GM23338 (cell line): ENCODE data around the gene GRIP2. TPM values are rescaled to one million over a fixed set of nuclear protein-coding genes. Genes with fewer than 3 reads are reported as not detected.

ENCODE experiments used
- ATAC-seq: fragments of 200-7000 bp; cut with Tn5 transposase; 3 replicates; pipeline ENCODE4 v1.9.1; 2020
- DNase-seq: peaks from one replicate; pipeline ENCODE4 v3.0.0-alpha.2; 2015; ENCODE audit warnings: low spot score
- H2AFZ ChIP-seq: fragments of 200-600 bp; sonication (generic); 2 replicates; pipeline ENCODE4 v1.8.0; 2016; ENCODE audit warnings: antibody characterized with exemption, mild to moderate bottlenecking, moderate library complexity
- H3F3A ChIP-seq: fragments of 200-600 bp; sonication (generic); replicated peaks from 2 replicates; pipeline ENCODE4 v1.8.0; 2017; ENCODE audit warnings: antibody characterized with exemption, mixed run types, low read depth
- H3K27ac ChIP-seq: fragments of 200-600 bp; sonication (generic); 2 replicates; pipeline ENCODE4 v1.6.1; 2016; ENCODE audit warnings: low read depth
- H3K27me3 ChIP-seq: fragments of 200-600 bp; sonication (generic); 2 replicates; pipeline ENCODE4 v1.8.0; 2016; ENCODE audit warnings: mild to moderate bottlenecking, mixed run types, moderate library complexity; ENCODE audit not compliant: insufficient read depth
- H3K36me3 ChIP-seq: fragments of 200-600 bp; sonication (generic); 2 replicates; pipeline ENCODE4 v1.8.0; 2016; ENCODE audit warnings: mild to moderate bottlenecking; ENCODE audit not compliant: insufficient read depth
- H3K4me1 ChIP-seq: fragments of 200-600 bp; sonication (generic); 2 replicates; pipeline ENCODE4 v1.8.0; 2016; ENCODE audit warnings: mild to moderate bottlenecking, moderate library complexity; ENCODE audit not compliant: insufficient read depth
- H3K4me2 ChIP-seq: fragments of 200-600 bp; sonication (generic); 2 replicates; pipeline ENCODE4 v1.7.1; 2017; ENCODE audit warnings: mixed run types
- H3K4me3 ChIP-seq: fragments of 200-600 bp; sonication (generic); 2 replicates; pipeline ENCODE4 v1.6.1; 2016; ENCODE audit warnings: mixed run types
- H3K79me2 ChIP-seq: fragments of 200-600 bp; sonication (generic); replicated peaks from 2 replicates; pipeline ENCODE4 v1.8.0; 2017; ENCODE audit warnings: mild to moderate bottlenecking; ENCODE audit not compliant: insufficient read depth
- H3K9me2 ChIP-seq: fragments of 200-600 bp; sonication (generic); 2 replicates; pipeline ENCODE4 v1.8.0; 2017; ENCODE audit not compliant: insufficient read depth
- H4K20me1 ChIP-seq: fragments of 200-600 bp; sonication (generic); replicated peaks from 2 replicates; pipeline ENCODE4 v1.8.0; 2017; ENCODE audit warnings: mild to moderate bottlenecking; ENCODE audit not compliant: insufficient read depth
- H3K27ac Mint-ChIP-seq: 2 replicates; pipeline ENCODE4 v1.8.0; 2020; ENCODE audit warnings: inconsistent platforms, mild to moderate bottlenecking, moderate library complexity, mixed read lengths
- H3K27me3 Mint-ChIP-seq: 3 replicates; pipeline ENCODE4 v1.8.0; 2022; ENCODE audit warnings: low read depth, mild to moderate bottlenecking, moderate library complexity, mixed read lengths, inconsistent platforms; ENCODE audit not compliant: insufficient read depth, poor library complexity
- H3K36me3 Mint-ChIP-seq: 3 replicates; pipeline ENCODE4 v1.8.0; 2021; ENCODE audit warnings: low read depth, mild to moderate bottlenecking, inconsistent platforms, moderate library complexity, mixed read lengths
- H3K4me1 Mint-ChIP-seq: 3 replicates; pipeline ENCODE4 v1.8.0; 2020; ENCODE audit warnings: mild to moderate bottlenecking, inconsistent platforms, mixed read lengths
- H3K4me3 Mint-ChIP-seq: 3 replicates; pipeline ENCODE4 v1.8.0; 2021; ENCODE audit warnings: moderate library complexity, mild to moderate bottlenecking, inconsistent platforms, mixed read lengths
- H3K9me3 Mint-ChIP-seq: 3 replicates; pipeline ENCODE4 v1.8.0; 2020; ENCODE audit warnings: moderate library complexity, mild to moderate bottlenecking, inconsistent platforms, mixed read lengths
- CREB1 ChIP-seq: fragments of 250-450 bp; sonication (Bioruptor Pico); IDR thresholded peaks from 2 replicates; pipeline ENCODE4 v1.5.0; 2020; ENCODE audit warnings: low read depth, mild to moderate bottlenecking, moderate library complexity
- JUNB ChIP-seq: IDR thresholded peaks from one replicate; pipeline ENCODE4 v1.6.1; 2016; ENCODE audit warnings: antibody characterized with exemption; ENCODE audit not compliant: unreplicated experiment
- NANOG ChIP-seq: IDR thresholded peaks from 2 replicates; pipeline ENCODE4 v1.6.1; 2016; ENCODE audit warnings: antibody characterized with exemption, borderline replicate concordance
- POLR2AphosphoS5 ChIP-seq: IDR thresholded peaks from 2 replicates; pipeline ENCODE4 v1.6.1; 2016; ENCODE audit warnings: antibody characterized with exemption, low read depth
- STAT1 ChIP-seq: IDR thresholded peaks from one replicate; pipeline ENCODE4 v1.6.1; 2016; ENCODE audit warnings: antibody characterized with exemption; ENCODE audit not compliant: unreplicated experiment
- ZNF331 ChIP-seq: fragments of 250-450 bp; sonication (Bioruptor Pico); IDR thresholded peaks from 2 replicates; pipeline ENCODE4 v1.5.0; 2020; ENCODE audit warnings: low read depth, mild to moderate bottlenecking, moderate library complexity
- polyA plus RNA-seq: library from polyadenylated mRNA; unstranded; fragments of >200 nt; fragmentation: Nextera tagmentation; extraction: Ambion mirVana; gene quantifications from 2 replicates; pipeline ENCODE4 v1.2.1, GENCODE V29; 2016
- total RNA-seq: library from RNA; depleted of rRNA; stranded (reverse); fragments of >200 nt; shearing (Covaris generic); gene quantifications from 2 replicates; pipeline ENCODE4 v1.2.3, GENCODE V29; 2014
- TF ChIP-seq, protein P1 (sequence below), 2 experiments: fragments of 200-600 bp in 1 of 2; sonication (generic) in 1 of 2; conservative IDR thresholded peaks; 2 replicates each; pipeline versions ENCODE4 v1.5.1 to v1.6.1; 2016 to 2017; ENCODE audit warnings: antibody characterized with exemption in 2 of 2, low read depth in 2 of 2, mild to moderate bottlenecking in 2 of 2, moderate library complexity in 1 of 2
- TF ChIP-seq, protein P2 (sequence below): IDR thresholded peaks from 2 replicates; pipeline ENCODE4 v1.6.1; 2016; ENCODE audit warnings: antibody characterized with exemption
- TF ChIP-seq, protein P3 (sequence below): fragments of 250-450 bp; sonication (Bioruptor Pico); IDR thresholded peaks from 2 replicates; pipeline ENCODE4 v1.5.0; 2020; ENCODE audit warnings: mild to moderate bottlenecking, moderate library complexity

The GRIP2 gene
- total and polyA plus RNA-seq, 2 experiments from 2014 or later = 3.6 to 5.8 TPM

DNA sequence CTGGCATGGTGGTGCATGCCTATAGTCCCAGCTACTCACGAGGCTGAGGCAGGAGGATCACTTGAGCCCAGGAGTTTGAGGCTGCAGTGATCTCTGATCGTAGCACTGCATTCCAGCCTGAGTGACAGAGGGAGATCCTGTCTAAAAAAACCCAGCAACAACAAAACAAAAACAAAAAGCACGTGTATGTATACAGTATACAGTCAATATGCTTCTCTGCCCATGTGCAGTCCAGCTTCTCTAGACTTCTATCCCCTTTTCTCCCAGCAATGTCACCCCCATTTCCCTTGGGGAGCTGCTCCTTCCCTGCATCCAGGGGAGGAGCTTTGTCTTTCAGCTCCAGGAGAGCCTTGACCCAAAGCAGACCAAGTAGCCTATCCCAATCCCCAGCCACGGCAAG is 20.0 kb upstream of the GRIP2 start:
- Histone ChIP-seq H3K9me2 (no peaks in the 10 kb centered on the region), H4K20me1 (no peaks in the 10 kb centered on the region), H3K4me3 (no peak overlapping the region), H2AFZ (no peak overlapping the region), H3F3A (no peaks in the 10 kb centered on the region), H3K4me1 (peaks cover 25% of the 10 kb centered on the region), H3K79me2 (no peaks in the 10 kb centered on the region), H3K4me2 (no peak overlapping the region), H3K27me3 (no peaks in the 10 kb centered on the region), H3K36me3 (no peaks in the 10 kb centered on the region), H3K27ac (no peak overlapping the region)
- TF ChIP-seq STAT1 = no peak
- no peak for TF ChIP-seq ZNF331 (CRISPR knock-in tag)
- TF ChIP-seq NANOG = no peak
- TF ChIP-seq, protein P1, sequence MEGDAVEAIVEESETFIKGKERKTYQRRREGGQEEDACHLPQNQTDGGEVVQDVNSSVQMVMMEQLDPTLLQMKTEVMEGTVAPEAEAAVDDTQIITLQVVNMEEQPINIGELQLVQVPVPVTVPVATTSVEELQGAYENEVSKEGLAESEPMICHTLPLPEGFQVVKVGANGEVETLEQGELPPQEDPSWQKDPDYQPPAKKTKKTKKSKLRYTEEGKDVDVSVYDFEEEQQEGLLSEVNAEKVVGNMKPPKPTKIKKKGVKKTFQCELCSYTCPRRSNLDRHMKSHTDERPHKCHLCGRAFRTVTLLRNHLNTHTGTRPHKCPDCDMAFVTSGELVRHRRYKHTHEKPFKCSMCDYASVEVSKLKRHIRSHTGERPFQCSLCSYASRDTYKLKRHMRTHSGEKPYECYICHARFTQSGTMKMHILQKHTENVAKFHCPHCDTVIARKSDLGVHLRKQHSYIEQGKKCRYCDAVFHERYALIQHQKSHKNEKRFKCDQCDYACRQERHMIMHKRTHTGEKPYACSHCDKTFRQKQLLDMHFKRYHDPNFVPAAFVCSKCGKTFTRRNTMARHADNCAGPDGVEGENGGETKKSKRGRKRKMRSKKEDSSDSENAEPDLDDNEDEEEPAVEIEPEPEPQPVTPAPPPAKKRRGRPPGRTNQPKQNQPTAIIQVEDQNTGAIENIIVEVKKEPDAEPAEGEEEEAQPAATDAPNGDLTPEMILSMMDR (conservative IDR thresholded peaks at IDR 0.05; ENCODE audit: low read depth in 2 of 2) = no peak
- no peak for TF ChIP-seq CREB1
- Mint-ChIP-seq H3K9me3 (no peaks in the 10 kb centered on the region), H3K36me3 (no peaks in the 10 kb centered on the region; the same call in 2 of the 3 replicates), H3K27ac (no peak overlapping the region), H3K27me3 (peaks cover 19% of the 10 kb centered on the region), H3K4me1 (peaks cover 44% of the 10 kb centered on the region), H3K4me3 (no peak overlapping the region)
- ATAC-seq (no peak), DNase-seq (no peak)

DNA sequence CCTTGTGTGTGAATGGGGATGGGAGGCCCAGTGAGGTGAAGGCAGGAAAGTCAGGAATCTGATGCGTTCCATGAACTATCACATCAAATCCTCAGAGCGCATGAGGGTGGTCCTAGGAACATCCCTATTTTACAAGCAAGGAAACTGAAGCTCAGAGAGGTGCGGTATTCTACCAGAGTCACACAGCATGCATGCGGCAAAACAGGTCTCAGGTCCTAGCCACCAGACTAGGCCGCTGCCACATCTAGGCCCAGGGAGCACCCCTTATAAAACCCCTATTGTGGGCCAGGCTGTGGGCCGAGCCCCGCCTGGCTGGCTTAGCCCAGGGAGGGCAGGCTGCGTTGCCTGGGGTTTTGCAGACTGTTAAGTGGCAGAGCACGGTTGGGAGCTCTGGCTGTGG is 17.9 kb upstream of the GRIP2 start:
- no peak overlapping the region for H2AFZ ChIP-seq
- H4K20me1 ChIP-seq = no peaks in the 10 kb centered on the region
- DNase-seq (no peak), ATAC-seq (no peak)
- Mint-ChIP-seq H3K27ac (no peak overlapping the region), H3K27me3 (peaks cover 12% of the 10 kb centered on the region), H3K36me3 (no peaks in the 10 kb centered on the region; the same call in 2 of the 3 replicates), H3K4me3 (no peak overlapping the region), H3K4me1 (peaks cover 35% of the 10 kb centered on the region), H3K9me3 (no peaks in the 10 kb centered on the region)
- no peaks in the 10 kb centered on the region for H3K79me2 ChIP-seq
- H3K36me3 ChIP-seq = no peaks in the 10 kb centered on the region
- no peak overlapping the region for H3K4me2 ChIP-seq
- H3K4me1 ChIP-seq = peaks cover 7% of the 10 kb centered on the region
- H3K27ac ChIP-seq = no peak overlapping the region
- H3F3A ChIP-seq = no peaks in the 10 kb centered on the region
- no peak overlapping the region for H3K4me3 ChIP-seq
- H3K27me3 ChIP-seq = no peaks in the 10 kb centered on the region
- H3K9me2 ChIP-seq = no peaks in the 10 kb centered on the region
- TF ChIP-seq, protein P1 (conservative IDR thresholded peaks at IDR 0.05; ENCODE audit: low read depth in 2 of 2) = no peak
- TF ChIP-seq, protein P2, sequence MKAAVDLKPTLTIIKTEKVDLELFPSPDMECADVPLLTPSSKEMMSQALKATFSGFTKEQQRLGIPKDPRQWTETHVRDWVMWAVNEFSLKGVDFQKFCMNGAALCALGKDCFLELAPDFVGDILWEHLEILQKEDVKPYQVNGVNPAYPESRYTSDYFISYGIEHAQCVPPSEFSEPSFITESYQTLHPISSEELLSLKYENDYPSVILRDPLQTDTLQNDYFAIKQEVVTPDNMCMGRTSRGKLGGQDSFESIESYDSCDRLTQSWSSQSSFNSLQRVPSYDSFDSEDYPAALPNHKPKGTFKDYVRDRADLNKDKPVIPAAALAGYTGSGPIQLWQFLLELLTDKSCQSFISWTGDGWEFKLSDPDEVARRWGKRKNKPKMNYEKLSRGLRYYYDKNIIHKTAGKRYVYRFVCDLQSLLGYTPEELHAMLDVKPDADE = no peak
- TF ChIP-seq JUNB = no peak
- TF ChIP-seq, protein P3, sequence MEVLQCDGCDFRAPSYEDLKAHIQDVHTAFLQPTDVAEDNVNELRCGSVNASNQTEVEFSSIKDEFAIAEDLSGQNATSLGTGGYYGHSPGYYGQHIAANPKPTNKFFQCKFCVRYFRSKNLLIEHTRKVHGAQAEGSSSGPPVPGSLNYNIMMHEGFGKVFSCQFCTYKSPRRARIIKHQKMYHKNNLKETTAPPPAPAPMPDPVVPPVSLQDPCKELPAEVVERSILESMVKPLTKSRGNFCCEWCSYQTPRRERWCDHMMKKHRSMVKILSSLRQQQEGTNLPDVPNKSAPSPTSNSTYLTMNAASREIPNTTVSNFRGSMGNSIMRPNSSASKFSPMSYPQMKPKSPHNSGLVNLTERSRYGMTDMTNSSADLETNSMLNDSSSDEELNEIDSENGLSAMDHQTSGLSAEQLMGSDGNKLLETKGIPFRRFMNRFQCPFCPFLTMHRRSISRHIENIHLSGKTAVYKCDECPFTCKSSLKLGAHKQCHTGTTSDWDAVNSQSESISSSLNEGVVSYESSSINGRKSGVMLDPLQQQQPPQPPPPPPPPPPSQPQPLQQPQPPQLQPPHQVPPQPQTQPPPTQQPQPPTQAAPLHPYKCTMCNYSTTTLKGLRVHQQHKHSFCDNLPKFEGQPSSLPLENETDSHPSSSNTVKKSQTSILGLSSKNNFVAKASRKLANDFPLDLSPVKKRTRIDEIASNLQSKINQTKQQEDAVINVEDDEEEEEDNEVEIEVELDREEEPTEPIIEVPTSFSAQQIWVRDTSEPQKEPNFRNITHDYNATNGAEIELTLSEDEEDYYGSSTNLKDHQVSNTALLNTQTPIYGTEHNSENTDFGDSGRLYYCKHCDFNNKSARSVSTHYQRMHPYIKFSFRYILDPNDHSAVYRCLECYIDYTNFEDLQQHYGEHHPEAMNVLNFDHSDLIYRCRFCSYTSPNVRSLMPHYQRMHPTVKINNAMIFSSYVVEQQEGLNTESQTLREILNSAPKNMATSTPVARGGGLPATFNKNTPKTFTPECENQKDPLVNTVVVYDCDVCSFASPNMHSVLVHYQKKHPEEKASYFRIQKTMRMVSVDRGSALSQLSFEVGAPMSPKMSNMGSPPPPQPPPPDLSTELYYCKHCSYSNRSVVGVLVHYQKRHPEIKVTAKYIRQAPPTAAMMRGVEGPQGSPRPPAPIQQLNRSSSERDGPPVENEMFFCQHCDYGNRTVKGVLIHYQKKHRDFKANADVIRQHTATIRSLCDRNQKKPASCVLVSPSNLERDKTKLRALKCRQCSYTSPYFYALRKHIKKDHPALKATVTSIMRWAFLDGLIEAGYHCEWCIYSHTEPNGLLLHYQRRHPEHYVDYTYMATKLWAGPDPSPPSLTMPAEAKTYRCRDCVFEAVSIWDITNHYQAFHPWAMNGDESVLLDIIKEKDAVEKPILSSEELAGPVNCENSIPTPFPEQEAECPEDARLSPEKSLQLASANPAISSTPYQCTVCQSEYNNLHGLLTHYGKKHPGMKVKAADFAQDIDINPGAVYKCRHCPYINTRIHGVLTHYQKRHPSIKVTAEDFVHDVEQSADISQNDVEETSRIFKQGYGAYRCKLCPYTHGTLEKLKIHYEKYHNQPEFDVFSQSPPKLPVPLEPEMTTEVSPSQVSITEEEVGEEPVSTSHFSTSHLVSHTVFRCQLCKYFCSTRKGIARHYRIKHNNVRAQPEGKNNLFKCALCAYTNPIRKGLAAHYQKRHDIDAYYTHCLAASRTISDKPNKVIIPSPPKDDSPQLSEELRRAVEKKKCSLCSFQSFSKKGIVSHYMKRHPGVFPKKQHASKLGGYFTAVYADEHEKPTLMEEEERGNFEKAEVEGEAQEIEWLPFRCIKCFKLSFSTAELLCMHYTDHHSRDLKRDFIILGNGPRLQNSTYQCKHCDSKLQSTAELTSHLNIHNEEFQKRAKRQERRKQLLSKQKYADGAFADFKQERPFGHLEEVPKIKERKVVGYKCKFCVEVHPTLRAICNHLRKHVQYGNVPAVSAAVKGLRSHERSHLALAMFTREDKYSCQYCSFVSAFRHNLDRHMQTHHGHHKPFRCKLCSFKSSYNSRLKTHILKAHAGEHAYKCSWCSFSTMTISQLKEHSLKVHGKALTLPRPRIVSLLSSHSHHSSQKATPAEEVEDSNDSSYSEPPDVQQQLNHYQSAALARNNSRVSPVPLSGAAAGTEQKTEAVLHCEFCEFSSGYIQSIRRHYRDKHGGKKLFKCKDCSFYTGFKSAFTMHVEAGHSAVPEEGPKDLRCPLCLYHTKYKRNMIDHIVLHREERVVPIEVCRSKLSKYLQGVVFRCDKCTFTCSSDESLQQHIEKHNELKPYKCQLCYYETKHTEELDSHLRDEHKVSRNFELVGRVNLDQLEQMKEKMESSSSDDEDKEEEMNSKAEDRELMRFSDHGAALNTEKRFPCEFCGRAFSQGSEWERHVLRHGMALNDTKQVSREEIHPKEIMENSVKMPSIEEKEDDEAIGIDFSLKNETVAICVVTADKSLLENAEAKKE = no peak
- TF ChIP-seq POLR2AphosphoS5 = no peak
